Measurements from ENCODE around the gene B4GALNT2.

The B4GALNT2 gene

GRCh38 chr17:49214676-49215360, 82.2 kb downstream of the B4GALNT2 start:
- TF ChIP-seq, protein P1, sequence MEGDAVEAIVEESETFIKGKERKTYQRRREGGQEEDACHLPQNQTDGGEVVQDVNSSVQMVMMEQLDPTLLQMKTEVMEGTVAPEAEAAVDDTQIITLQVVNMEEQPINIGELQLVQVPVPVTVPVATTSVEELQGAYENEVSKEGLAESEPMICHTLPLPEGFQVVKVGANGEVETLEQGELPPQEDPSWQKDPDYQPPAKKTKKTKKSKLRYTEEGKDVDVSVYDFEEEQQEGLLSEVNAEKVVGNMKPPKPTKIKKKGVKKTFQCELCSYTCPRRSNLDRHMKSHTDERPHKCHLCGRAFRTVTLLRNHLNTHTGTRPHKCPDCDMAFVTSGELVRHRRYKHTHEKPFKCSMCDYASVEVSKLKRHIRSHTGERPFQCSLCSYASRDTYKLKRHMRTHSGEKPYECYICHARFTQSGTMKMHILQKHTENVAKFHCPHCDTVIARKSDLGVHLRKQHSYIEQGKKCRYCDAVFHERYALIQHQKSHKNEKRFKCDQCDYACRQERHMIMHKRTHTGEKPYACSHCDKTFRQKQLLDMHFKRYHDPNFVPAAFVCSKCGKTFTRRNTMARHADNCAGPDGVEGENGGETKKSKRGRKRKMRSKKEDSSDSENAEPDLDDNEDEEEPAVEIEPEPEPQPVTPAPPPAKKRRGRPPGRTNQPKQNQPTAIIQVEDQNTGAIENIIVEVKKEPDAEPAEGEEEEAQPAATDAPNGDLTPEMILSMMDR (IDR thresholded peaks at IDR 0.05; ENCODE audit: extremely low read depth, insufficient read depth, missing control alignments), result no peak
- peak; percentile 55 for DNase-seq (ENCODE audit: low spot score)
- in situ Hi-C loops (cut with MboI; ENCODE audit: low pct_unique_long_range_greater_than_20kb, low sequenced_read_pairs, unreplicated experiment), result no loop called here

GRCh38 chr17:49216482-49216881, 83.9 kb downstream of the B4GALNT2 start:
- DNase-seq (ENCODE audit: low spot score), result no peak
- TF ChIP-seq, protein P1 (IDR thresholded peaks at IDR 0.05; ENCODE audit: extremely low read depth, insufficient read depth, missing control alignments), result no peak
- in situ Hi-C loops (cut with MboI; ENCODE audit: low pct_unique_long_range_greater_than_20kb, low sequenced_read_pairs, unreplicated experiment), result no loop called here

- DNase-seq (ENCODE audit: low spot score), result no peak
- in situ Hi-C loops (cut with MboI; ENCODE audit: low pct_unique_long_range_greater_than_20kb, low sequenced_read_pairs, unreplicated experiment), result no loop called here
- TF ChIP-seq, protein P1 (IDR thresholded peaks at IDR 0.05; ENCODE audit: extremely low read depth, insufficient read depth, missing control alignments), result no peak
These were observed 84.5 kb downstream of the B4GALNT2 start for GRCh38 chr17:49216953-49217650.

GRCh38 chr17:49217651-49218413, 85.3 kb downstream of the B4GALNT2 start:
- in situ Hi-C loops (cut with MboI; ENCODE audit: low pct_unique_long_range_greater_than_20kb, low sequenced_read_pairs, unreplicated experiment), result no loop called here
- peak; percentile 92 for DNase-seq (ENCODE audit: low spot score)
- TF ChIP-seq, protein P1 (IDR thresholded peaks at IDR 0.05; ENCODE audit: extremely low read depth, insufficient read depth, missing control alignments), result no peak

DNA sequence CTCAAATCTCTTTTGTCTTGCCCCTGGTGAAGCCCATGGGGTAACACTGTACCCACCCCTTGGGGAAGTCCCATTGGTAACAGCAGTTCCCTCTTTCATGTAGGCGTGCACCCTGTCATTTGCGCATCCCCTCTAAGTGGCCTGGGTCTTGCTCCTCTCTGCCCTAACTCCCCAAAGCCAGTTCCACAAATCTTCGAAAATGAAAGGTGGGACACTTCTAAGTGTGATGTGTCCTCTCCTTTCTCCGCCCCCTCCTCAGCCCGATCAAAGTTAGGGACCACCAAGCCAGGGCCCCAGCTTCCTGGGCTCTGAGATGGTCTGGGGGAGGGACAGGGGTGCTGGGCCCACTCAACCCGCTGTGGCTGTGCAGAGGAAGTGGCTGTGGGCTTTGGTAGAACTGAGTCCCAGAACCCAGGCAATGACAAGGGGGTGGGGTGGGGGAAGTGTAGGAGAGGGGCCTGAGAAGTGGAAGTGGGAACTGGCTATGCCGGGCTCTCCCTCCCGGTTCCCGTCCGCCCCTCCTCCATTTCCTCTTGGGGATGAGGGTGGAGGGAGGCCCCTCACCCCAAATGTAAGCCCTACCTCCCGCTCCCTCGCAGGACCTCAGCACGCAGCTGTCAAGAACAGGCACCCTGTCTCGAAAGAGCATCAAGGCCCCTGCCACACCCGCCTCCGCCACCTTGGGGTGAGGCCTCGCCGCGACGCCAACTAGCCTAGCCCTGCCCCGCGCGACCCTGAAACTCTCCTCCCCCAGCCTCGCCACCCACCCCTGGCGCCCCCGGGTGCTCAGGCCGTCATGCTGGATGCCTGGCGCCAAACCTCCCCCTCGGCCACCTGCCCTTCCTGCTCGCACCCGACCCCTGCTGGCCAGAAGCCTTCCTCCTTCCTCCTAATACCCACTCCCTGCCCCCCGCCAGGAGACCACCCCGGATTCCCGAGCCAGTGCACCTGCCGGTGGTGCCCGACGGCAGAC, 86.7 kb downstream of the B4GALNT2 start:
- TF ChIP-seq, protein P1 (IDR thresholded peaks at IDR 0.05; ENCODE audit: extremely low read depth, insufficient read depth, missing control alignments), result peak; percentile 52
- in situ Hi-C loops (cut with MboI; ENCODE audit: low pct_unique_long_range_greater_than_20kb, low sequenced_read_pairs, unreplicated experiment), result no loop called here
- peak; percentile 78 for DNase-seq (ENCODE audit: low spot score)
